Skeletal muscle cell (primary cell): ENCODE results near the gene DMRTB1.
"Not testable (repeated sequence)": the region's sequence is repeated elsewhere in the genome, so short reads cannot be mapped to it uniquely, and the experiment has no call there.

ENCODE experiments used
- DNase-seq: peaks from one replicate; pipeline ENCODE4 v3.0.0-alpha.2; 2010; ENCODE audit warnings: low read depth
- H3K4me3 ChIP-seq: 2 replicates; pipeline ENCODE4 v1.5.1; 2011; ENCODE audit warnings: low read depth, mild to moderate bottlenecking, control low read depth, low read length, moderate library complexity

The DMRTB1 gene

GRCh38 chr1:53432611-53433010, 26.6 kb upstream of the DMRTB1 start:
- no peak for DNase-seq

GRCh38 chr1:53434405-53435007, 24.7 kb upstream of the DMRTB1 start:
- not testable (repeated sequence) for H3K4me3 ChIP-seq, DNase-seq

More at GRCh38 chr1:53432611-53433010, 26.6 kb upstream of the DMRTB1 start:
- no peak overlapping the region for H3K4me3 ChIP-seq

GRCh38 chr1:53435151-53435550, 24.0 kb upstream of the DMRTB1 start:
- no peak for DNase-seq
- H3K4me3 ChIP-seq: no peak overlapping the region

GRCh38 chr1:53438427-53439336, 20.5 kb upstream of the DMRTB1 start:
- no peak overlapping the region for H3K4me3 ChIP-seq

GRCh38 chr1:53439337-53440207, 19.6 kb upstream of the DMRTB1 start:
- no peak overlapping the region for H3K4me3 ChIP-seq
- DNase-seq: no peak

More at GRCh38 chr1:53438427-53439336, 20.5 kb upstream of the DMRTB1 start:
- DNase-seq: no peak

- H3K4me3 ChIP-seq: no peak overlapping the region
- no peak for DNase-seq
These were observed 18.6 kb upstream of the DMRTB1 start for GRCh38 chr1:53440633-53441032.

- H3K4me3 ChIP-seq: no peak overlapping the region
- peak; percentile 48 for DNase-seq
These were observed 16.9 kb upstream of the DMRTB1 start for GRCh38 chr1:53442299-53442698.

- DNase-seq: no peak
These were observed 13.1 kb upstream of the DMRTB1 start for GRCh38 chr1:53446051-53446450.

GRCh38 chr1:53447413-53447812, 11.8 kb upstream of the DMRTB1 start:
- H3K4me3 ChIP-seq: no peak overlapping the region
- DNase-seq: no peak

More at GRCh38 chr1:53446051-53446450, 13.1 kb upstream of the DMRTB1 start:
- H3K4me3 ChIP-seq: no peak overlapping the region

- DNase-seq: no peak
- no peak overlapping the region for H3K4me3 ChIP-seq
These were observed 10.9 kb upstream of the DMRTB1 start for GRCh38 chr1:53448241-53448841.

- DNase-seq: peak; percentile 47
- no peak overlapping the region for H3K4me3 ChIP-seq
These were observed 10.2 kb upstream of the DMRTB1 start for GRCh38 chr1:53449021-53449420.

- no peak for DNase-seq
- no peak overlapping the region for H3K4me3 ChIP-seq
These were observed 9.5 kb upstream of the DMRTB1 start for GRCh38 chr1:53449693-53450092.

- DNase-seq: no peak
- H3K4me3 ChIP-seq: no peak overlapping the region
These were observed 9.0 kb upstream of the DMRTB1 start for GRCh38 chr1:53450225-53450624.

GRCh38 chr1:53454019-53454418, 5.2 kb upstream of the DMRTB1 start:
- DNase-seq: no peak
- H3K4me3 ChIP-seq: no peak overlapping the region

- no peak for DNase-seq
- H3K4me3 ChIP-seq: no peak overlapping the region
These were observed 3.7 kb upstream of the DMRTB1 start for GRCh38 chr1:53455364-53455991.

GRCh38 chr1:53458634-53459033, 565 bp upstream of the DMRTB1 start:
- DNase-seq: no peak
- no peak overlapping the region for H3K4me3 ChIP-seq

GRCh38 chr1:53460211-53460634, 1.0 kb downstream of the DMRTB1 start:
- no peak for DNase-seq
- H3K4me3 ChIP-seq: no peak overlapping the region

- DNase-seq: no peak
- H3K4me3 ChIP-seq: no peak overlapping the region
These were observed 1.6 kb downstream of the DMRTB1 start for GRCh38 chr1:53460666-53461322.
